WTC11 (cell line): ENCODE results near the gene FOXD1.

Experiments used
- CBFB ChIP-seq: sonication (generic); formaldehyde crosslinking; IDR thresholded peaks from 2 replicates; pipeline ENCODE4 v1.8.1; 2022; ENCODE audit warnings: mild to moderate bottlenecking, low read depth, missing genetic modification reagents
- IRF2 ChIP-seq: sonication (generic); formaldehyde crosslinking; IDR thresholded peaks from 2 replicates; pipeline ENCODE4 v1.8.0; 2022; ENCODE audit warnings: low read depth, missing genetic modification reagents, borderline replicate concordance
- SMAD4 ChIP-seq: sonication (generic); formaldehyde crosslinking; IDR thresholded peaks from 2 replicates; pipeline ENCODE4 v1.8.0; 2022; ENCODE audit warnings: mild to moderate bottlenecking, missing genetic modification reagents
- TEAD4 ChIP-seq: sonication (generic); formaldehyde crosslinking; IDR thresholded peaks from 2 replicates; pipeline ENCODE4 v1.8.0; 2022; ENCODE audit warnings: mild to moderate bottlenecking, missing genetic modification reagents
- TP53 ChIP-seq: sonication (generic); formaldehyde crosslinking; IDR thresholded peaks from 2 replicates; pipeline ENCODE4 v1.8.1; 2023; ENCODE audit warnings: mild to moderate bottlenecking, missing genetic modification reagents
- TF ChIP-seq, protein P1 (sequence below): fragments of 200-600 bp; IDR thresholded peaks from 2 replicates; pipeline ENCODE4 v1.8.0; 2022; ENCODE audit warnings: antibody characterized with exemption
- TF ChIP-seq, protein P2 (sequence below): sonication (generic); formaldehyde crosslinking; IDR thresholded peaks from 2 replicates; pipeline ENCODE4 v1.8.1; 2022; ENCODE audit warnings: low read depth, mild to moderate bottlenecking, moderate library complexity, missing genetic modification reagents, borderline replicate concordance
- TF ChIP-seq, protein P3 (sequence below): sonication (generic); formaldehyde crosslinking; IDR thresholded peaks from 2 replicates; pipeline ENCODE4 v1.8.1; 2022; ENCODE audit warnings: mild to moderate bottlenecking, moderate library complexity, missing genetic modification reagents

DNA sequence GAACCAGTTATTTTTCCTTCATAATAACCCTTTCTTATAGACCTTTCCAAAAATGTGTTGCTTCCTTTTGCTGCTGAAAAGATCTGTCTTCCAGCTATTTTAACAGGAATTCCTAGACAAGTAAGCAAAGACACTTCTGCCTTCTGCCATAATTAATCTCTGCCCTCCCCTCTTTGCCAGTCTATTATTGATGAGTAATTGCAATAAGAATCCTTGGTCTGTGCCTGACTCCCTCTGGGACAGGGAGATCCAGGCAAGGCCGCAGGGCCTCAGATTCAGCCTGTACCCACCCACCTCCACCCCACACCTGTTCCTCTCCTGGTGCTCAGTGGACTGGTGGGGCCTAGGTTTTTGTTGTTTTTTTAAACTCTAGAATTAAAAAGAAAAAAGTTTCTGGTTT, 8.3 kb downstream of the FOXD1 start:
- TF ChIP-seq, protein P1, sequence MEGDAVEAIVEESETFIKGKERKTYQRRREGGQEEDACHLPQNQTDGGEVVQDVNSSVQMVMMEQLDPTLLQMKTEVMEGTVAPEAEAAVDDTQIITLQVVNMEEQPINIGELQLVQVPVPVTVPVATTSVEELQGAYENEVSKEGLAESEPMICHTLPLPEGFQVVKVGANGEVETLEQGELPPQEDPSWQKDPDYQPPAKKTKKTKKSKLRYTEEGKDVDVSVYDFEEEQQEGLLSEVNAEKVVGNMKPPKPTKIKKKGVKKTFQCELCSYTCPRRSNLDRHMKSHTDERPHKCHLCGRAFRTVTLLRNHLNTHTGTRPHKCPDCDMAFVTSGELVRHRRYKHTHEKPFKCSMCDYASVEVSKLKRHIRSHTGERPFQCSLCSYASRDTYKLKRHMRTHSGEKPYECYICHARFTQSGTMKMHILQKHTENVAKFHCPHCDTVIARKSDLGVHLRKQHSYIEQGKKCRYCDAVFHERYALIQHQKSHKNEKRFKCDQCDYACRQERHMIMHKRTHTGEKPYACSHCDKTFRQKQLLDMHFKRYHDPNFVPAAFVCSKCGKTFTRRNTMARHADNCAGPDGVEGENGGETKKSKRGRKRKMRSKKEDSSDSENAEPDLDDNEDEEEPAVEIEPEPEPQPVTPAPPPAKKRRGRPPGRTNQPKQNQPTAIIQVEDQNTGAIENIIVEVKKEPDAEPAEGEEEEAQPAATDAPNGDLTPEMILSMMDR: no peak
- TF ChIP-seq, protein P2, sequence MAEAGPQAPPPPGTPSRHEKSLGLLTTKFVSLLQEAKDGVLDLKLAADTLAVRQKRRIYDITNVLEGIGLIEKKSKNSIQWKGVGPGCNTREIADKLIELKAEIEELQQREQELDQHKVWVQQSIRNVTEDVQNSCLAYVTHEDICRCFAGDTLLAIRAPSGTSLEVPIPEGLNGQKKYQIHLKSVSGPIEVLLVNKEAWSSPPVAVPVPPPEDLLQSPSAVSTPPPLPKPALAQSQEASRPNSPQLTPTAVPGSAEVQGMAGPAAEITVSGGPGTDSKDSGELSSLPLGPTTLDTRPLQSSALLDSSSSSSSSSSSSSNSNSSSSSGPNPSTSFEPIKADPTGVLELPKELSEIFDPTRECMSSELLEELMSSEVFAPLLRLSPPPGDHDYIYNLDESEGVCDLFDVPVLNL: no peak
- TF ChIP-seq SMAD4 (no peak), IRF2 (CRISPR knock-in tag) (no peak), CBFB (no peak), TP53 (CRISPR knock-in tag) (no peak), TEAD4 (no peak)
- TF ChIP-seq, protein P3, sequence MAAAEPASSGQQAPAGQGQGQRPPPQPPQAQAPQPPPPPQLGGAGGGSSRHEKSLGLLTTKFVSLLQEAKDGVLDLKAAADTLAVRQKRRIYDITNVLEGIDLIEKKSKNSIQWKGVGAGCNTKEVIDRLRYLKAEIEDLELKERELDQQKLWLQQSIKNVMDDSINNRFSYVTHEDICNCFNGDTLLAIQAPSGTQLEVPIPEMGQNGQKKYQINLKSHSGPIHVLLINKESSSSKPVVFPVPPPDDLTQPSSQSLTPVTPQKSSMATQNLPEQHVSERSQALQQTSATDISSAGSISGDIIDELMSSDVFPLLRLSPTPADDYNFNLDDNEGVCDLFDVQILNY (CRISPR knock-in tag): no peak
